ENCODE results near the gene USP24.

- TF ChIP-seq CTCF (IDR thresholded peaks at IDR 0.05) (no peak), POLR2A (IDR thresholded peaks at IDR 0.05) (no peak)
These were observed 75.0 kb downstream of the USP24 start for GRCh38 chr1:55140137-55140536.

Data from uterus (tissue), 2 donors.